ENCODE data around the gene AGPAT2.

Gene AGPAT2

DNA sequence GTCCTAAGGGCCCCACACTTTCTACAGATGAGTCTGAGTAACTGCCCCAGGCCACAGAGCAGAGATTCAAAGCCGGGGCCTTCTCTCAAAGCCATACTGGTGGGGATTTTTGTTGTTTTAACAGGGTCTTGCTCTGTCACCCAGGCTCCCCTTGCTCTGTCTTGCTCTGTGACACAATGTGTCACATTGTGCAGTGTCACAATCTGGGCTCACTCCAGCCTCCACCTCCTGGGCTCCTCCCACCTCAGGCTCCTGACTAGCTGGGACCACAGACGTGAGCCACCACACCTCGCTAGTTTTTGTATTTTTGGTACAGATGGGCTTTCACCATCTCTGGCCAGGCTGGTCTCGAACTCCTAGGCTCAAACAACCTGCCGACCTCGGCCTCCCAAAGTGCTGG lies 8.6 kb downstream of the AGPAT2 start:
- no peak overlapping the region for H3K4me2 ChIP-seq (ENCODE audit: low read length)

GRCh38 chr9:136678034-136678433 lies 9.2 kb downstream of the AGPAT2 start:
- H3K27ac ChIP-seq (ENCODE audit: low read depth, low read length) = no peak overlapping the region
- no CpG with 5 or more reads among the region's 15 CpGs for WGBS (ENCODE audit: extremely low coverage, insufficient coverage, insufficient read length)
- no peak overlapping the region for H4K8ac ChIP-seq (ENCODE audit: low read depth, low read length)
- H3K79me1 ChIP-seq (ENCODE audit: low read length) = no peaks in the 10 kb centered on the region
- no peak overlapping the region for H4K91ac ChIP-seq (ENCODE audit: low read depth, low read length)
- H3K79me2 ChIP-seq (ENCODE audit: control insufficient read depth, insufficient read depth, low read length, poor library complexity) = no peaks in the 10 kb centered on the region
- no peaks in the 10 kb centered on the region for H3K9me3 ChIP-seq (ENCODE audit: insufficient read depth, low read depth, low read length)
- peaks cover 0 to 6% of the 10 kb centered on the region in 2 experiments for H3K36me3 ChIP-seq (ENCODE audit: control insufficient read depth in 1 of 2, insufficient read depth in 2 of 2, low read length in 2 of 2)
- H3K23ac ChIP-seq (ENCODE audit: low read length) = no peak overlapping the region
- H3K14ac ChIP-seq (ENCODE audit: low read length) = no peak overlapping the region
- no peak overlapping the region for H2AK5ac ChIP-seq (ENCODE audit: low read length)
- H2BK120ac ChIP-seq (ENCODE audit: insufficient read depth, low read length, poor library complexity) = no peak overlapping the region
- no peak overlapping the region for H2BK12ac ChIP-seq (ENCODE audit: low read length)
- H3K4me3 ChIP-seq (ENCODE audit: low read depth, low read length) = no peak overlapping the region
- no peak overlapping the region for H2AFZ ChIP-seq (ENCODE audit: insufficient read depth, low read length, poor library complexity)
- no peak overlapping the region for H3K18ac ChIP-seq (ENCODE audit: low read length)
- no peak overlapping the region for H3K4ac ChIP-seq (ENCODE audit: low read depth, low read length)
- H3K27me3 ChIP-seq (ENCODE audit: insufficient read depth, low read length) = no peaks in the 10 kb centered on the region
- no peaks in the 10 kb centered on the region for H3K4me1 ChIP-seq (ENCODE audit: control insufficient read depth in 1 of 2, insufficient read depth in 2 of 2, low read length in 2 of 2)
- H4K12ac ChIP-seq (ENCODE audit: low read depth, low read length) = no peak overlapping the region
- no peak overlapping the region for H3K9ac ChIP-seq (ENCODE audit: low read length)
- no peak overlapping the region for H2BK5ac ChIP-seq (ENCODE audit: low read depth, low read length, poor library complexity)
- H3K4me2 ChIP-seq (ENCODE audit: low read length) = no peak overlapping the region
- no peak for DNase-seq

More for the DNA sequence above, 8.6 kb downstream of the AGPAT2 start:
- no peak overlapping the region for H3K27ac ChIP-seq (ENCODE audit: low read depth, low read length)
- no peaks in the 10 kb centered on the region for H3K79me2 ChIP-seq (ENCODE audit: control insufficient read depth, insufficient read depth, low read length, poor library complexity)
- no peak for DNase-seq
- no peaks in the 10 kb centered on the region for H3K9me3 ChIP-seq (ENCODE audit: insufficient read depth, low read depth, low read length)
- H4K91ac ChIP-seq (ENCODE audit: low read depth, low read length) = no peak overlapping the region
- H2BK120ac ChIP-seq (ENCODE audit: insufficient read depth, low read length, poor library complexity) = no peak overlapping the region
- H3K14ac ChIP-seq (ENCODE audit: low read length) = no peak overlapping the region
- H3K4me3 ChIP-seq (ENCODE audit: low read depth, low read length) = no peak overlapping the region
- H3K36me3 ChIP-seq (ENCODE audit: control insufficient read depth in 1 of 2, insufficient read depth in 2 of 2, low read length in 2 of 2) = peaks cover 0 to 6% of the 10 kb centered on the region in 2 experiments
- H4K12ac ChIP-seq (ENCODE audit: low read depth, low read length) = no peak overlapping the region
- WGBS (ENCODE audit: extremely low coverage, insufficient coverage, insufficient read length) = no CpG with 5 or more reads among the region's 6 CpGs
- H2BK5ac ChIP-seq (ENCODE audit: low read depth, low read length, poor library complexity) = no peak overlapping the region
- no peak overlapping the region for H3K9ac ChIP-seq (ENCODE audit: low read length)
- no peak overlapping the region for H2BK12ac ChIP-seq (ENCODE audit: low read length)
- no peak overlapping the region for H3K4ac ChIP-seq (ENCODE audit: low read depth, low read length)
- H3K23ac ChIP-seq (ENCODE audit: low read length) = no peak overlapping the region
- no peak overlapping the region for H4K8ac ChIP-seq (ENCODE audit: low read depth, low read length)
- no peaks in the 10 kb centered on the region for H3K79me1 ChIP-seq (ENCODE audit: low read length)
- no peak overlapping the region for H2AFZ ChIP-seq (ENCODE audit: insufficient read depth, low read length, poor library complexity)
- H3K27me3 ChIP-seq (ENCODE audit: insufficient read depth, low read length) = no peaks in the 10 kb centered on the region
- H3K4me1 ChIP-seq (ENCODE audit: control insufficient read depth in 1 of 2, insufficient read depth in 2 of 2, low read length in 2 of 2) = no peaks in the 10 kb centered on the region
- H2AK5ac ChIP-seq (ENCODE audit: low read length) = no peak overlapping the region
- H3K18ac ChIP-seq (ENCODE audit: low read length) = no peak overlapping the region

DNA sequence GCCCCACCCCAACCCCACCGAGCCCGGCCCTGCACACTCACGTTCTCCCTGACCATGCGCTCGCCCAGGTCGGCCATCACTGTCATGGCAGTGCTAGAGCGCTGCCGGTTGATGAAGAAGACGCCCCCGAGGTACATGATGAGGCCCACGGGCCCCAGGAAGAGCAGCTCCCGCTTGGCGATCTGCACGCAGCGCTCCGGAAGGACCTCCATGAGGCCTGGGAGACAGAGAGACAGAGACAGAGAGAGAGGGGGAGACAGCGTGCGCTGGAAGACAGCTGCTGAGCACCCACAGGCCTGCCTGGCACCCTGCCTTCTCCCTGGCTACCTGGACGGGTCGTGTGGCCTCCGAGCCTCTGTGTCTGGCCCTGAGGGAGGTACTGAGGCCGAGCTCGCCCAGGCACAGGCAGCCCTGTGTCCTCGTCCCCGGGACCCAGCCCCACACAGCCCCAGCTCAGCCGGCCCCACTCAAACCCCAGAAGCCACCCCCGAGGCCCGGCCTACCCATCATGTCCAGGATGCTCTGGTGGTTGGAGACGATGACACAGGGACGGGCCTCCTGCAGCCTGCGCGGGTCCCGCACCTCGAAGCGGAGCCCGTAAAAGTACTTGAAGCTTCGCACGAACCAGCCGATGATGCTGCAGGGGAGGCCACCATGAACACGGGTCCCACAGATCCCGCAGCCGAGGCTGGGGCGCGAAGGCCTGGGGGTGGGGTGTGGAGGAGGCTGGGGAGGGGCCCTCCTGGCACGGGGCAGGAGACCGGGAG lies 10.2 kb downstream of the AGPAT2 start:
- Histone ChIP-seq H4K91ac (ENCODE audit: low read depth, low read length) (no peak overlapping the region), H3K4me3 (ENCODE audit: low read depth, low read length) (no peak overlapping the region), H2AK5ac (ENCODE audit: low read length) (no peak overlapping the region), H4K12ac (ENCODE audit: low read depth, low read length) (no peak overlapping the region), H3K14ac (ENCODE audit: low read length) (no peak overlapping the region), H3K4me2 (ENCODE audit: low read length) (no peak overlapping the region), H3K9ac (ENCODE audit: low read length) (no peak overlapping the region), H3K79me2 (ENCODE audit: control insufficient read depth, insufficient read depth, low read length, poor library complexity) (no peaks in the 10 kb centered on the region), H3K4me1 (ENCODE audit: control insufficient read depth in 1 of 2, insufficient read depth in 2 of 2, low read length in 2 of 2) (no peaks in the 10 kb centered on the region), H3K23ac (ENCODE audit: low read length) (no peak overlapping the region), H2AFZ (ENCODE audit: insufficient read depth, low read length, poor library complexity) (no peak overlapping the region), H2BK5ac (ENCODE audit: low read depth, low read length, poor library complexity) (no peak overlapping the region), H3K4ac (ENCODE audit: low read depth, low read length) (no peak overlapping the region), H4K8ac (ENCODE audit: low read depth, low read length) (no peak overlapping the region), H2BK120ac (ENCODE audit: insufficient read depth, low read length, poor library complexity) (no peak overlapping the region), H3K9me3 (ENCODE audit: insufficient read depth, low read depth, low read length) (no peaks in the 10 kb centered on the region), H3K18ac (ENCODE audit: low read length) (no peak overlapping the region), H3K27me3 (ENCODE audit: insufficient read depth, low read length) (no peaks in the 10 kb centered on the region), H2BK12ac (ENCODE audit: low read length) (no peak overlapping the region), H3K79me1 (ENCODE audit: low read length) (no peaks in the 10 kb centered on the region), H3K27ac (ENCODE audit: low read depth, low read length) (no peak overlapping the region), H3K36me3 (ENCODE audit: control insufficient read depth in 1 of 2, insufficient read depth in 2 of 2, low read length in 2 of 2) (peaks cover 2 to 6% of the 10 kb centered on the region in 2 experiments)
- no peak for DNase-seq
- no CpG with 5 or more reads among the region's 46 CpGs for WGBS (ENCODE audit: extremely low coverage, insufficient coverage, insufficient read length)

DNA sequence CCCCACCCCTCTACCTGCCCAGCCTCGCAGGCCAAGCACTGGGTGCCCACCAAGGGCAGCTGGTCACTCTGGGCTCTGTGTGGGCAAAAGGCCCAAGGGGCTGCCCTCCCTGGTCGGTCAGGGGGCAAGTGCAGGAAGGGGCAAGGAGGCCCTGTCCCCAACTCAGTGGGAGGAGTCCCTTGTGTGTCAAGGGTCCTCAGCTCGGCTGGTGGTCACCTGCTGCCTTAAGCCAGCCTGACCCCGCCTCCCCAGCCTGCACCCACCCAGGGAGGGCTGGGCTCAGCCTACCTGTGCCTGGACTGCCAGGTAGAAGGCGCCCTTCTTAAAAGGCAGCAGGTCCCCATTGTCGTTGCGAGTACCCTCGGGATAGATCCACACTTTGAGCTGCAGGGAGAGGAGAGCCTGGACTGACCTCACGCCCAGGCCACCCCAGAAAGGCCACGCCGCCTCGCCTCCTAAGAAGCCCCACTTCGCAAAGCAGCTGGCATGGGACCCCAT lies 10.9 kb downstream of the AGPAT2 start:
- no peak overlapping the region for H3K9ac ChIP-seq (ENCODE audit: low read length)
- no peak overlapping the region for H3K4ac ChIP-seq (ENCODE audit: low read depth, low read length)
- no peak overlapping the region for H4K8ac ChIP-seq (ENCODE audit: low read depth, low read length)
- H2BK5ac ChIP-seq (ENCODE audit: low read depth, low read length, poor library complexity) = no peak overlapping the region
- no peaks in the 10 kb centered on the region for H3K79me2 ChIP-seq (ENCODE audit: control insufficient read depth, insufficient read depth, low read length, poor library complexity)
- no peaks in the 10 kb centered on the region for H3K9me3 ChIP-seq (ENCODE audit: insufficient read depth, low read depth, low read length)
- H4K12ac ChIP-seq (ENCODE audit: low read depth, low read length) = no peak overlapping the region
- H3K27ac ChIP-seq (ENCODE audit: low read depth, low read length) = no peak overlapping the region
- no peaks in the 10 kb centered on the region for H3K27me3 ChIP-seq (ENCODE audit: insufficient read depth, low read length)
- H3K23ac ChIP-seq (ENCODE audit: low read length) = no peak overlapping the region
- H3K18ac ChIP-seq (ENCODE audit: low read length) = no peak overlapping the region
- H3K4me1 ChIP-seq (ENCODE audit: control insufficient read depth in 1 of 2, insufficient read depth in 2 of 2, low read length in 2 of 2) = no peaks in the 10 kb centered on the region
- H2AK5ac ChIP-seq (ENCODE audit: low read length) = peak overlapping the region; percentile 10
- H3K4me2 ChIP-seq (ENCODE audit: low read length) = no peak overlapping the region
- H4K91ac ChIP-seq (ENCODE audit: low read depth, low read length) = no peak overlapping the region
- no peak overlapping the region for H2BK12ac ChIP-seq (ENCODE audit: low read length)
- H3K79me1 ChIP-seq (ENCODE audit: low read length) = no peaks in the 10 kb centered on the region
- H3K14ac ChIP-seq (ENCODE audit: low read length) = no peak overlapping the region
- no CpG with 5 or more reads among the region's 13 CpGs for WGBS (ENCODE audit: extremely low coverage, insufficient coverage, insufficient read length)
- no peak overlapping the region for H2BK120ac ChIP-seq (ENCODE audit: insufficient read depth, low read length, poor library complexity)
- no peak for DNase-seq
- peak overlapping the region; percentile 54 for H3K4me3 ChIP-seq (ENCODE audit: low read depth, low read length)
- peaks cover 2 to 6% of the 10 kb centered on the region in 2 experiments for H3K36me3 ChIP-seq (ENCODE audit: control insufficient read depth in 1 of 2, insufficient read depth in 2 of 2, low read length in 2 of 2)
- no peak overlapping the region for H2AFZ ChIP-seq (ENCODE audit: insufficient read depth, low read length, poor library complexity)
